OCI-LY7 (cell line): ENCODE measurements around the gene CACNG8. TPM values are rescaled to one million over a fixed set of nuclear protein-coding genes. Genes with fewer than 3 reads are reported as not detected.

ENCODE experiments used
- BruUV-seq: library from RNA; stranded (reverse); fragments of 400-500 nt; replicated peaks from 2 replicates; lab custom pipeline; 2021; lab: Mats Ljungman, UMichigan
- CTCF ChIA-PET: fragments of 300-600 bp; sonication (Branson Sonifier 250); formaldehyde crosslinking; loops from one replicate; lab custom pipeline; 2022; ENCODE audit warnings: antibody characterized with exemption; ENCODE audit not compliant: unreplicated experiment; lab: Charles Lee
- POLR2A ChIA-PET: fragments of 300-600 bp; sonication (Branson Sonifier 250); formaldehyde crosslinking; loops from one replicate; lab custom pipeline; 2022; ENCODE audit warnings: antibody characterized with exemption; lab: Charles Lee
- DNase-seq: peaks from one replicate; pipeline ENCODE4 v3.0.0-alpha.2; 2015; ENCODE audit warnings: low spot score
- H2AFZ ChIP-seq: fragments of 200-600 bp; sonication (generic), shearing (Covaris generic); 2 replicates; pipeline ENCODE4 v1.6.1; 2014; ENCODE audit warnings: mild to moderate bottlenecking, antibody characterized with exemption, low read length, moderate library complexity
- H3K27ac ChIP-seq: fragments of 200-600 bp; sonication (generic); 2 replicates; pipeline ENCODE4 v1.5.1; 2014; ENCODE audit warnings: mixed run types, low read depth, mild to moderate bottlenecking, moderate library complexity, low read length, inconsistent platforms; ENCODE audit not compliant: poor library complexity, severe bottlenecking
- H3K36me3 ChIP-seq: fragments of 200-600 bp; sonication (generic); 2 replicates; pipeline ENCODE4 v1.6.1; 2014; ENCODE audit warnings: mild to moderate bottlenecking, antibody characterized with exemption, low read length, moderate library complexity, mixed read lengths; ENCODE audit not compliant: insufficient read depth
- H3K4me1 ChIP-seq: fragments of 200-600 bp; sonication (generic); 2 replicates; pipeline ENCODE4 v1.5.1; 2014; ENCODE audit warnings: mild to moderate bottlenecking, low read length; ENCODE audit not compliant: insufficient read depth, poor library complexity, severe bottlenecking
- H3K4me2 ChIP-seq: fragments of 200-600 bp; sonication (generic); 2 replicates; pipeline ENCODE4 v1.6.1; 2014; ENCODE audit warnings: mild to moderate bottlenecking, low read length
- H3K4me3 ChIP-seq: fragments of 200-600 bp; sonication (generic); 2 replicates; pipeline ENCODE4 v1.5.1; 2014; ENCODE audit warnings: mild to moderate bottlenecking, low read depth, low read length; ENCODE audit not compliant: poor library complexity, severe bottlenecking
- H3K79me2 ChIP-seq: fragments of 200-600 bp; sonication (generic); 2 replicates; pipeline ENCODE4 v1.6.1; 2016; ENCODE audit warnings: low read depth, mild to moderate bottlenecking, low read length, moderate library complexity, mixed read lengths; ENCODE audit not compliant: insufficient read depth
- H3K9me2 ChIP-seq: fragments of 200-600 bp; sonication (generic); 2 replicates; pipeline ENCODE4 v1.6.1; 2016; ENCODE audit warnings: mild to moderate bottlenecking, low read length, mixed read lengths; ENCODE audit not compliant: insufficient read depth
- H3K9me3 ChIP-seq: fragments of 200-600 bp; sonication (generic); 2 replicates; pipeline ENCODE4 v1.6.1; 2014; ENCODE audit warnings: mild to moderate bottlenecking, mixed run types, low read length, mixed read lengths
- H4K20me1 ChIP-seq: fragments of 200-600 bp; sonication (generic); 2 replicates; pipeline ENCODE4 v1.6.1; 2014; ENCODE audit warnings: mild to moderate bottlenecking, antibody characterized with exemption, low read length, moderate library complexity, mixed read lengths; ENCODE audit not compliant: insufficient read depth
- CTCF ChIP-seq: fragments of 200-600 bp; sonication (generic); conservative IDR thresholded peaks from 2 replicates; pipeline ENCODE4 v1.5.1; 2014; ENCODE audit warnings: mild to moderate bottlenecking, antibody characterized with exemption, low read length, moderate library complexity, mixed read lengths
- EZH2phosphoT487 ChIP-seq: fragments of 200-600 bp; sonication (generic); IDR thresholded peaks from 2 replicates; pipeline ENCODE4 v1.6.1; 2018; ENCODE audit warnings: low read depth, borderline replicate concordance, mild to moderate bottlenecking, mixed run types, antibody characterized with exemption, low read length, moderate library complexity, mixed read lengths
- intact Hi-C: fragments of 100-400 bp; cut with micrococcal nuclease; formaldehyde crosslinking; loops from one replicate; pipeline ENCODE4 v1.10.0; 2022; ENCODE audit not compliant: unreplicated experiment
- total RNA-seq, 2 experiments: library from RNA; depleted of rRNA in 1 of 2; stranded (reverse); fragments of >200 nt in 1 of 2; shearing (Covaris generic) in 1 of 2; gene quantifications; 2 replicates each; pipeline ENCODE4 v1.2.3, GENCODE V29; 2014 to 2022

CACNG8 gene
- total RNA-seq, 2 experiments from 2014 or later: not detected

GRCh38 chr19:53942001-53942786 is 20.5 kb upstream of the CACNG8 start:
- Histone ChIP-seq H3K9me2 (no peaks in the 10 kb centered on the region), H4K20me1 (no peaks in the 10 kb centered on the region), H3K27ac (no peak overlapping the region), H3K4me2 (no peak overlapping the region), H2AFZ (no peak overlapping the region), H3K79me2 (no peaks in the 10 kb centered on the region), H3K4me1 (no peaks in the 10 kb centered on the region), H3K9me3 (no peaks in the 10 kb centered on the region), H3K4me3 (no peak overlapping the region), H3K36me3 (no peaks in the 10 kb centered on the region)
- no TSS peak for BruUV-seq
- TF ChIP-seq CTCF (no peak), EZH2phosphoT487 (no peak)
- intact Hi-C loops: no loop called here
- ChIA-PET POLR2A (no interaction called here), CTCF (no interaction called here)
- DNase-seq: no peak

- H3K36me3 ChIP-seq: no peaks in the 10 kb centered on the region
- no peak overlapping the region for H3K4me2 ChIP-seq
- no peaks in the 10 kb centered on the region for H3K79me2 ChIP-seq
- no peak overlapping the region for H2AFZ ChIP-seq
- H3K9me2 ChIP-seq: no peaks in the 10 kb centered on the region
- ChIA-PET POLR2A (no interaction called here), CTCF (no interaction called here)
- no peak overlapping the region for H3K27ac ChIP-seq
- TF ChIP-seq CTCF (no peak), EZH2phosphoT487 (no peak)
- no peaks in the 10 kb centered on the region for H4K20me1 ChIP-seq
- no peak for DNase-seq
- no peaks in the 10 kb centered on the region for H3K9me3 ChIP-seq
- intact Hi-C loops: no loop called here
- no peak overlapping the region for H3K4me3 ChIP-seq
- no peaks in the 10 kb centered on the region for H3K4me1 ChIP-seq
- BruUV-seq: no TSS peak
Observed at GRCh38 chr19:53944416-53944815, 18.3 kb upstream of the CACNG8 start.

- no peak overlapping the region for H3K4me3 ChIP-seq
- TF ChIP-seq EZH2phosphoT487: no peak
- no peak for TF ChIP-seq CTCF
- ChIA-PET POLR2A (no interaction called here), CTCF (no interaction called here)
- no TSS peak for BruUV-seq
- H3K4me2 ChIP-seq: no peak overlapping the region
- H3K79me2 ChIP-seq: no peaks in the 10 kb centered on the region
- H3K4me1 ChIP-seq: no peaks in the 10 kb centered on the region
- no peak overlapping the region for H2AFZ ChIP-seq
- H3K9me3 ChIP-seq: no peaks in the 10 kb centered on the region
- no peak for DNase-seq
- H3K9me2 ChIP-seq: no peaks in the 10 kb centered on the region
- intact Hi-C loops: no loop called here
- no peaks in the 10 kb centered on the region for H4K20me1 ChIP-seq
- no peaks in the 10 kb centered on the region for H3K36me3 ChIP-seq
- H3K27ac ChIP-seq: no peak overlapping the region
Observed at GRCh38 chr19:53944933-53945332, 17.8 kb upstream of the CACNG8 start.
